HEK293T (cell line): Measurements from ENCODE around the gene FZD4.

Source experiments
- CTCF ChIA-PET: fragments of 350-600 bp; formaldehyde crosslinking; extraction: SDS; loops from one replicate; lab custom pipeline; 2021; ENCODE audit warnings: antibody characterized with exemption, inconsistent platforms; lab: Yijun Ruan, JAX
- POLR2A ChIA-PET: fragments of 350-600 bp; formaldehyde crosslinking; extraction: SDS; loops from one replicate; lab custom pipeline; 2020; ENCODE audit warnings: antibody characterized with exemption, inconsistent platforms; lab: Yijun Ruan, JAX
- DNase-seq: peaks from one replicate; pipeline ENCODE4 v3.0.0; 2012; ENCODE audit warnings: mixed read lengths; ENCODE audit errors: extremely low spot score
- ARNT ChIP-seq: fragments of 450-650 bp; IDR thresholded peaks from 2 replicates; pipeline ENCODE4 v1.6.1; 2017; ENCODE audit warnings: mild to moderate bottlenecking
- BHLHE40 ChIP-seq: fragments of 450-650 bp; IDR thresholded peaks from 2 replicates; pipeline ENCODE4 v1.6.1; 2016; ENCODE audit warnings: mild to moderate bottlenecking, moderate library complexity, borderline replicate concordance
- CTBP1 ChIP-seq: fragments of 450-650 bp; IDR thresholded peaks from 2 replicates; pipeline ENCODE4 v1.6.1; 2016; ENCODE audit warnings: borderline replicate concordance
- ELF4 ChIP-seq: fragments of 450-650 bp; IDR thresholded peaks from 2 replicates; pipeline ENCODE4 v1.6.1; 2017; ENCODE audit warnings: antibody characterized with exemption
- FOXA1 ChIP-seq: fragments of 450-650 bp; IDR thresholded peaks from 2 replicates; pipeline ENCODE4 v1.6.1; 2016; ENCODE audit warnings: mild to moderate bottlenecking
- FOXK2 ChIP-seq: fragments of 450-650 bp; IDR thresholded peaks from 2 replicates; pipeline ENCODE4 v1.6.1; 2016; ENCODE audit warnings: mild to moderate bottlenecking
- FOXM1 ChIP-seq: fragments of 450-650 bp; IDR thresholded peaks from 2 replicates; pipeline ENCODE4 v1.6.1; 2017; ENCODE audit warnings: mild to moderate bottlenecking, borderline replicate concordance
- HDGF ChIP-seq: fragments of 450-650 bp; IDR thresholded peaks from 2 replicates; pipeline ENCODE4 v1.6.1; 2017; ENCODE audit warnings: antibody characterized with exemption, borderline replicate concordance
- L3MBTL2 ChIP-seq: fragments of 450-650 bp; conservative IDR thresholded peaks from 2 replicates; pipeline ENCODE4 v1.6.1; 2016; ENCODE audit warnings: mild to moderate bottlenecking
- LEF1 ChIP-seq: fragments of 450-650 bp; IDR thresholded peaks from 2 replicates; pipeline ENCODE4 v1.6.1; 2017; ENCODE audit warnings: mild to moderate bottlenecking, borderline replicate concordance
- NFRKB ChIP-seq: fragments of 450-650 bp; IDR thresholded peaks from 2 replicates; pipeline ENCODE4 v1.6.1; 2016; ENCODE audit warnings: mild to moderate bottlenecking, moderate library complexity
- SP1 ChIP-seq: fragments of 450-650 bp; IDR thresholded peaks from 2 replicates; pipeline ENCODE4 v1.6.1; 2017
- SUZ12 ChIP-seq: fragments of 450-650 bp; IDR thresholded peaks from 2 replicates; pipeline ENCODE4 v1.6.1; 2016; ENCODE audit warnings: mild to moderate bottlenecking
- TARDBP ChIP-seq: fragments of 450-650 bp; IDR thresholded peaks from 2 replicates; pipeline ENCODE4 v1.6.1; 2016
- ZNF384 ChIP-seq: fragments of 450-650 bp; IDR thresholded peaks from 2 replicates; pipeline ENCODE4 v1.6.1; 2016
- TF ChIP-seq, protein P1 (sequence below): fragments of 450-650 bp; IDR thresholded peaks from 2 replicates; pipeline ENCODE4 v1.6.1; 2016

The FZD4 gene

DNA sequence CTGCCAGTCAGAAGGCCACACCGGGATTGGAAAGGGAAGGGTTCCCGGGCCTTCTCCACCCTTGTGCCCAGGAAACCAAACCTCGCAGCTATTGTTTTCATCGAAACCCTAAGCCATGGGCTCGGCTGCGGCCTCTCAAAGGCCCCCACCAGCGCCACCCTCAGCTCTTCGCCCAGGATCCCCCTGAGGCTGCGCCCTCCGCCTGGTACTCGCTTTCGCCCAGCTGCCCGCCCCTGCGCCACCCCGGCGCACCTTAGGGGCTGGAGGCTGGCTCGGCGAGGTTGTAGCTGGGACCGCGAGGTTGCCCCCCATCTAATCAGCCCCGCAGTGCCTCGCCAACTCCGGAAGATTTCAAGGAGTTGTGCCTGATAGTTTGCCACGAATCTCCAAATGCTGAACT, 49.0 kb downstream of the FZD4 start:
- TF ChIP-seq LEF1: no peak
- no peak for TF ChIP-seq NFRKB
- no peak for TF ChIP-seq FOXM1
- no peak for TF ChIP-seq FOXK2
- no peak for TF ChIP-seq SP1
- TF ChIP-seq SUZ12: no peak
- TF ChIP-seq ARNT: no peak
- TF ChIP-seq ELF4: no peak
- no peak for TF ChIP-seq L3MBTL2
- no peak for TF ChIP-seq CTBP1
- TF ChIP-seq, protein P1, sequence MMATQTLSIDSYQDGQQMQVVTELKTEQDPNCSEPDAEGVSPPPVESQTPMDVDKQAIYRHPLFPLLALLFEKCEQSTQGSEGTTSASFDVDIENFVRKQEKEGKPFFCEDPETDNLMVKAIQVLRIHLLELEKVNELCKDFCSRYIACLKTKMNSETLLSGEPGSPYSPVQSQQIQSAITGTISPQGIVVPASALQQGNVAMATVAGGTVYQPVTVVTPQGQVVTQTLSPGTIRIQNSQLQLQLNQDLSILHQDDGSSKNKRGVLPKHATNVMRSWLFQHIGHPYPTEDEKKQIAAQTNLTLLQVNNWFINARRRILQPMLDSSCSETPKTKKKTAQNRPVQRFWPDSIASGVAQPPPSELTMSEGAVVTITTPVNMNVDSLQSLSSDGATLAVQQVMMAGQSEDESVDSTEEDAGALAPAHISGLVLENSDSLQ: no peak
- TF ChIP-seq BHLHE40: no peak
- TF ChIP-seq ZNF384: no peak
- no peak for TF ChIP-seq FOXA1
- TF ChIP-seq HDGF: no peak
- no peak for TF ChIP-seq TARDBP
- CTCF ChIA-PET: no interaction called here
- no peak for DNase-seq
- POLR2A ChIA-PET: no interaction called here

DNA sequence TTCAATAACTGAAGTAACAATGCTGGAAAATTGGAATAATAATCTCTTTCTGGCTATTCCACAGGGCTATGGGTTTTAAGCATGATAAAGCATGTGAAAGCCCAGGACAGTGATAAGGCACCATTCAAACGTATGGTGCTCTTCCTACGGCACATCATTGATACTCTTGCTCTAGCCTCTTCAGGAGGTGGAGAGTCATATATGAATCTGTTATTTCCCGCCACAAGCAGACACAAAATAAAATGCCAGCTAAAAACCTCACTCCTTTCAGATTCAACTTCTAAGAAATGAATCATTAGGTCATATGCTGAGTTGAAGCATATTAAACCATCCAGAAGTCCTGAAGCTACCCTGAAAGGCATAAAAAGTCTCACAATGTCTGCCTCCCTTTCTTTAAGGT, 49.9 kb downstream of the FZD4 start:
- no peak for TF ChIP-seq L3MBTL2
- TF ChIP-seq ZNF384: no peak
- no peak for TF ChIP-seq ARNT
- no peak for TF ChIP-seq NFRKB
- TF ChIP-seq, protein P1: no peak
- TF ChIP-seq BHLHE40: no peak
- TF ChIP-seq FOXK2: no peak
- TF ChIP-seq ELF4: no peak
- no peak for TF ChIP-seq HDGF
- TF ChIP-seq FOXA1: no peak
- TF ChIP-seq FOXM1: no peak
- no peak for TF ChIP-seq TARDBP
- no peak for TF ChIP-seq SUZ12
- TF ChIP-seq LEF1: no peak
- TF ChIP-seq CTBP1: no peak
- TF ChIP-seq SP1: no peak
- no peak for DNase-seq
- ChIA-PET CTCF (no interaction called here), POLR2A (no interaction called here)

DNA sequence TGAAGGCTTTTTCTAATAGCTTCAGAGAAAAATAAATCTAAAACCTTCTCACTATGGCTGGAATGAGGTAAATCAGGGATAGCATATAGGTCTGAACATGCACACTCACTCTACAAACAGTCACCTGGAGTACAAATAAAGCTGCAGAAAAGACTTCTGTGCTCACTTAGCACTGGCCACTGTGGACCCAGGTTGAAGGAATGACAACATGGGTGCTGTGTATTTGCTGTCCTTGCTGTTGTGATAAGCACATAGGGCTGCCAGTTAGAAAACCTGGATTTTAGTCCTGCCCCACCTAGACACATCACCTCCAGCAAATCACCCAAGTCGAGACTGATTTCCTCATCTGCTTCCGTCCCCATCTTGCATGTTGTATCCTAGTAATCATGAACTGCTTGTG, 51.2 kb downstream of the FZD4 start:
- POLR2A ChIA-PET: no interaction called here
- CTCF ChIA-PET: interaction anchor here (0.8 kb wide), 1 partner anchor 34 kb away, joined by 3 read pairs; no protein-coding TSS in a partner anchor
- DNase-seq: no peak
- no peak for TF ChIP-seq CTBP1
- TF ChIP-seq SP1: no peak
- TF ChIP-seq BHLHE40: no peak
- TF ChIP-seq ARNT: no peak
- TF ChIP-seq LEF1: no peak
- TF ChIP-seq SUZ12: no peak
- TF ChIP-seq, protein P1: no peak
- TF ChIP-seq FOXM1: no peak
- no peak for TF ChIP-seq TARDBP
- no peak for TF ChIP-seq NFRKB
- no peak for TF ChIP-seq L3MBTL2
- TF ChIP-seq ZNF384: no peak
- no peak for TF ChIP-seq FOXA1
- no peak for TF ChIP-seq ELF4
- TF ChIP-seq FOXK2: no peak
- no peak for TF ChIP-seq HDGF

DNA sequence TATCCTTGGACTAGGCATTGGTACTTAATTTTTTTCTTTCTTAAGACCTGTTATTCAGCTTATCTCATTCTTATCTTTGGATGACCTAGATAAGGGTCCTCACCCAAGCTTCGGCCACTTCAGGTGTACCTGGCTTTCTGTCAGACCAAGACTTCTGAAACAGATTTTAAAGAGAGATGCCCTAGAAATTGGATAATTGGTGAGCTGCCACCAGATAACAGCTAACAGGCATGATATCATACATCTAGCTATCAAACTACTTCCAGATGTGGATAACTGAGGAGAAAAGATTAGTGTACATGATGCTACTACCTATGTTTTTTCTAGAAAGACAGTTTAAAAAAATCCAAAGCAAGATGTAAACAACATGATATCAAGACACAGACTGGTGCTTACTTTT, 52.9 kb downstream of the FZD4 start:
- no peak for DNase-seq
- CTCF ChIA-PET: interaction anchor here (0.6 to 1.0 kb wide), 2 partner anchors 9 to 31 kb away, joined by 3 read pairs; no protein-coding TSS in a partner anchor
- TF ChIP-seq ARNT (no peak), BHLHE40 (no peak), NFRKB (no peak), ZNF384 (no peak), HDGF (no peak), SP1 (no peak), LEF1 (no peak), ELF4 (no peak), CTBP1 (no peak), FOXM1 (no peak), FOXK2 (no peak), L3MBTL2 (no peak)
- POLR2A ChIA-PET: no interaction called here

DNA sequence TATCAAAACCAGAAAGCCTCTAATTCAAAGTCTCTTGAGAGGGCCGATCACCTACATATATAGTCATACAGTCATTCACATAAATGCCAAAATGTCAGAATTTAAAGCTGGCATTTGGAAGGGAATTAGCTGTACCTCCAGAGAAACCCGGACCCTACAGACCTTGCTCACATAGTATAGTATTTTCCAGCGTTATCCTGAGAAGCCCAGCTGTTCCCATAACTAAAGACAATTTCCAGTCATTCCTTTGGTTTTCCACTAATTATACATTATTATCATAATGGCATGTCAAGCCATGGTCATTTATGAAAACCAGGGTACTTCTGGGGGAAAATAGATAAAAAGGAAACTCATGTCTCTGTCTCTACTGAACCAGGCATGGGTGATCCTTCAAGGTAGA, 53.6 kb downstream of the FZD4 start:
- DNase-seq: no peak
- ChIA-PET CTCF (interaction anchor here (1.0 kb wide), 1 partner anchor 8 kb away, joined by 3 read pairs; no protein-coding TSS in a partner anchor), POLR2A (no interaction called here)
- TF ChIP-seq LEF1: no peak
- no peak for TF ChIP-seq L3MBTL2
- TF ChIP-seq SP1: no peak
- no peak for TF ChIP-seq SUZ12
- TF ChIP-seq ELF4: no peak

DNA sequence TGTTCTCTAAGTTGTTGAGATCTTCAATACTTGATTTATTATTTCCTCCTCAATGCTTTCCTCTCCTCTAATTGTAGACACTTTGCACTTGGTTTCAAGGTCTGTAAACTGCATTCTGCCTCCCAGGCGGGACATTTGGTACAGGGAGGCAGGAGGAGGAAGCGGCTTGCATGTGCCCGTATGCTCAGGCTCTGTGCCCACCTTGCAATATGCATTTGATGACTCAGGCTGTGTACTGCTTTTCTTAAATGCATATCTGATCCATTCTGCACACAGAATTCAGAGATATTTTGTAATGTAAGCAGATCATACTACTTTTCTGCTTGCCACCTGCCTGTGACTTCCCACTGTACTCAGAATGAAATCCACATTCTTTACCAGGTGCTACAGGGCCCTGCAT, 55.0 kb downstream of the FZD4 start:
- no peak for TF ChIP-seq BHLHE40
- no peak for TF ChIP-seq ELF4
- no peak for TF ChIP-seq ARNT
- no peak for TF ChIP-seq FOXA1
- TF ChIP-seq CTBP1: no peak
- no peak for TF ChIP-seq SUZ12
- TF ChIP-seq, protein P1: no peak
- no peak for TF ChIP-seq FOXM1
- POLR2A ChIA-PET: no interaction called here
- CTCF ChIA-PET: no interaction called here
- DNase-seq: no peak
